Upper lobe of left lung (tissue), 6 donors: ENCODE measurements around the gene PLXNA3. TPM values are rescaled to one million over a fixed set of nuclear protein-coding genes. Genes with fewer than 3 reads are reported as not detected.

Source experiments
- ATAC-seq, 2 donors: fragments of 200-7000 bp; cut with Tn5 transposase; one replicate each; pipeline ENCODE4 v1.9.1; 2022; ENCODE audit warnings: mild to moderate bottlenecking in 2 of 2, moderate library complexity in 2 of 2; ENCODE audit not compliant: low FRiP score in 2 of 2
- DNase-seq, 2 donors: peaks; one replicate each; pipeline ENCODE4 v3.0.0-alpha.2; 2019 to 2020
- H3K27ac ChIP-seq, 4 donors: fragments of 200-600 bp; sonication (generic); one replicate each; pipeline ENCODE4 v1.5.1; 2016 to 2019
- H3K27me3 ChIP-seq, 4 donors: fragments of 200-600 bp; sonication (generic); one replicate each; pipeline ENCODE4 v1.5.1; 2017 to 2019
- H3K36me3 ChIP-seq, 4 donors: fragments of 200-600 bp; sonication (generic); one replicate each; pipeline ENCODE4 v1.5.1; 2016 to 2019
- H3K4me1 ChIP-seq, 4 donors: fragments of 200-600 bp; sonication (generic); one replicate each; pipeline ENCODE4 v1.5.1; 2018 to 2019
- H3K4me3 ChIP-seq, 4 donors: fragments of 200-600 bp; sonication (generic); one replicate each; pipeline ENCODE4 v1.5.1; 2017 to 2019; ENCODE audit warnings: mild to moderate bottlenecking in 2 of 4, moderate library complexity in 1 of 4
- H3K9me3 ChIP-seq, 4 donors: fragments of 200-600 bp; sonication (generic); one replicate each; pipeline ENCODE4 v1.5.1; 2018 to 2019
- EP300 ChIP-seq, 4 donors: sonication (generic); formaldehyde crosslinking; IDR thresholded peaks; one replicate each; pipeline ENCODE4 v1.5.1; 2017; ENCODE audit warnings: antibody characterized with exemption in 4 of 4, control low read depth in 2 of 4
- POLR2A ChIP-seq, 4 donors: fragments of 450-650 bp; IDR thresholded peaks; one replicate each; pipeline ENCODE4 v1.5.1; 2016 to 2017; ENCODE audit warnings: antibody characterized with exemption in 4 of 4, mild to moderate bottlenecking in 2 of 4
- POLR2AphosphoS5 ChIP-seq, 2 donors: sonication (generic); formaldehyde crosslinking; IDR thresholded peaks; one replicate each; pipeline ENCODE4 v1.5.1; 2017; ENCODE audit warnings: antibody characterized with exemption in 2 of 2
- WGBS, 2 donors: methylation state at CpG; one replicate each; pipeline ENCODE4 v1.1.5; 2017 to 2018; 5-methylcytosine and 5-hydroxymethylcytosine counted together
- total RNA-seq, 6 donors: library from RNA; depleted of rRNA in 4 of 6; stranded (reverse); fragments of >200 nt in 4 of 6; gene quantifications; one replicate each; pipeline versions ENCODE4 v1.1.0 to v1.2.1, GENCODE V29; 2016 to 2021
- TF ChIP-seq, protein P1 (sequence below), 6 experiments: fragments of 450-650 bp in 4 of 6; fragments of 200-600 bp in 2 of 6; sonication (generic) in 2 of 6; IDR thresholded peaks; one replicate each; pipeline ENCODE4 v1.5.1; 2016 to 2019; ENCODE audit warnings: antibody characterized with exemption in 6 of 6
- donor health status: DM: no; HTN: no; CAD: no; lungs with moderate emphysema.
- donor health status: DM: no; HTN: yes; CAD: no; lungs with severe emphysema.

The PLXNA3 gene
- total RNA-seq, 6 donors from 2014 or later, result 7.9 to 195 (median 36.3) TPM

DNA sequence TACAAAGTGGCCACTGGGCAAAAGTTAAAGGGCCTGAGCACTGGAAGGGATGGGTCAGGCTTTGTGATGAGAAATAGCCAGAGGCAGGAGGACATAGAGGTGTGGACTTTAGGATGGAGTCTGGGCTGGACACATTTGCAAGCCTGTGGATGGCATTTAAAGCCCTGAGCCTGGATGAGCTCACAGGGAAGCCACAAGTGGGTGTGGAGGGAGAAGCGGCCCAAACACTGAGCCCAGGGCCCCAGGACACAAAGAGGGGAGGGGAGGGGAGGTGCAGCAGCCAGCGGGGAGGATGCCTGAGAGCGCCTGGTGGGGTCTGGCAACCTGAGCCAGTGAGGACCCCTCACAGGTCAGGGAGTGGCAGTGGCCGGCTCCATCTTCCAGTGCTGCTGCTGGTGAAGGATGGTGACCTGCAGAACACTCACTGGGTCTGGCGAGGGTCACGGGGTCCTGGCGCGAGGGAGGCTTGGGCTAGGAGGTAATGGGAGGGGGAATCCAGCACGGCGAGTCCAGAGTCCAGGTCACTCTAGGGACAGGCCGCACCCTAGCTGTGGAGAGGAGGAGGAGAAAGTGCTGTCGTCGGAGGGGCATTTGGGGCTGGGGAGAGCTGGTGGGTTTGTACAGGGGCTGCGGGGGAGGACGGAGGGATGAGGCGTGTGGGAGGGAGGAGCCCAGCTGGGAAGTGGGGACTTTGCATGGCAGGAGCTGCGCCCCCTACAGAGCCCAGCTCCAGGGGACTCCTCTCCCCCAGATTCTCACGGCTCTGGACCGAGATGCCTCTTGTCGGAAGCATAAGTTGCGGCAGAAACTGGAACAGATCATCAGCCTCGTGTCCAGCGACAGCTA is 14.0 kb downstream of the PLXNA3 start:
- no peak for TF ChIP-seq POLR2A (IDR thresholded peaks at IDR 0.05)
- TF ChIP-seq, protein P1, sequence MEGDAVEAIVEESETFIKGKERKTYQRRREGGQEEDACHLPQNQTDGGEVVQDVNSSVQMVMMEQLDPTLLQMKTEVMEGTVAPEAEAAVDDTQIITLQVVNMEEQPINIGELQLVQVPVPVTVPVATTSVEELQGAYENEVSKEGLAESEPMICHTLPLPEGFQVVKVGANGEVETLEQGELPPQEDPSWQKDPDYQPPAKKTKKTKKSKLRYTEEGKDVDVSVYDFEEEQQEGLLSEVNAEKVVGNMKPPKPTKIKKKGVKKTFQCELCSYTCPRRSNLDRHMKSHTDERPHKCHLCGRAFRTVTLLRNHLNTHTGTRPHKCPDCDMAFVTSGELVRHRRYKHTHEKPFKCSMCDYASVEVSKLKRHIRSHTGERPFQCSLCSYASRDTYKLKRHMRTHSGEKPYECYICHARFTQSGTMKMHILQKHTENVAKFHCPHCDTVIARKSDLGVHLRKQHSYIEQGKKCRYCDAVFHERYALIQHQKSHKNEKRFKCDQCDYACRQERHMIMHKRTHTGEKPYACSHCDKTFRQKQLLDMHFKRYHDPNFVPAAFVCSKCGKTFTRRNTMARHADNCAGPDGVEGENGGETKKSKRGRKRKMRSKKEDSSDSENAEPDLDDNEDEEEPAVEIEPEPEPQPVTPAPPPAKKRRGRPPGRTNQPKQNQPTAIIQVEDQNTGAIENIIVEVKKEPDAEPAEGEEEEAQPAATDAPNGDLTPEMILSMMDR (IDR thresholded peaks at IDR 0.05), result no peak
- no peak for TF ChIP-seq POLR2AphosphoS5 (IDR thresholded peaks at IDR 0.05)
- TF ChIP-seq EP300 (IDR thresholded peaks at IDR 0.05), result no peak
- ATAC-seq (no peak), DNase-seq (no peak)
- Histone ChIP-seq H3K4me3 (no peak overlapping the region), H3K27ac (no peak overlapping the region), H3K4me1 (no peaks in the 10 kb centered on the region), H3K27me3 (no peaks in the 10 kb centered on the region), H3K9me3 (no peaks in the 10 kb centered on the region), H3K36me3 (peaks cover 0 to 43% (median 17%) of the 10 kb centered on the region in 4 donors)
- 87 to 92% methylated on average over 15 to 23 of the region's 23 CpGs for WGBS, 2 donors

DNA sequence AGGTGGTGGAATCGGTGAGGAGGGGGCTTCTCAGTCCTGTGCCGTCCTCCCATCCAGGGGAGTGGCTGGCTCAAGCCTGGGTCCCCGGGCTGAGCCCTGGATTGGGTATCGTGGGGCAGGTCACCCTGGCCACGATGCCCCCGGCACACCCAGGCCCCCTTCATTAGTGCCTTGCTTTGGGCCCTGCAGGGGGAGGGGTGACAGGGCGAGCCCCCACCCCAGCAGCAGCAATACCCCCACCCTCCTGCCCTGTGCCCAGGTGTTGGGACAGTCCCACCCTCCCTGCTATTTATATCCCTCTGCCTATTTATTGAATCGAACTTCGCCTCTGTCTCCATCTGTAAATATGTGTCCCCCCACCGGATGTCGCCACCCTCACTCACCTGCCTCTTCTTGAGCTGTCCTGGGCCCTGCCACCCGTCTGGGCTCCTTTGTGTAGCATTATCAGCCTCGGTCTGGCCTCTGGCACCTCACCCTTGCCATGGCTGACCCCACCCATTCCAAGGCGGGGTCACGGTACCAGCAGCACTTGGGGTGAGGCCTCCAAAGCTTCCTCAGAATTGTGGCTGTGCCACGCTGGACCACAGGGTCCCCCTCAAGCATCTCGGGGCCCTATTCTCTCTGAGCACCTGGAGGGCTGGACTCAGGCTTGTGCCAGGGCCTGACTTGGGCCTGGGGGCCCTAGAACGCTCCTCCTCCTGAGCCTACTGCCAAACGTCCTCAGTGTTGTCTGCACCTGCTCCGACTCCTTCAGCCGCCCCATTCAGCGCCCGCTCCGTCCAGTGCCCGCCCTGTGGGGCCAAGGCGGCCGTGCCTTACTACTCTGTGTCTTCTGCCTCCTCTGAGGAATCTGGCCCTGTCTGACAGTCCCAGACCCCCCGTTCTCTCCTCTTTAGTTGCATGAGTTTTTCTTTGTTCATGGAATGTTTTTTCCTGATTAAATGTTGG is 14.9 kb downstream of the PLXNA3 start:
- no peak for TF ChIP-seq EP300 (IDR thresholded peaks at IDR 0.05)
- TF ChIP-seq, protein P1 (IDR thresholded peaks at IDR 0.05), result no peak
- Histone ChIP-seq H3K4me3 (no peak overlapping the region), H3K36me3 (peaks cover 0 to 36% (median 14%) of the 10 kb centered on the region in 4 donors), H3K9me3 (no peaks in the 10 kb centered on the region), H3K27me3 (no peaks in the 10 kb centered on the region), H3K27ac (no peak overlapping the region), H3K4me1 (peaks cover 0 to under 1% (median 0%) of the 10 kb centered on the region in 4 donors)
- WGBS, 2 donors, result 83 to 84% methylated on average over 18 to 26 of the region's 28 CpGs
- DNase-seq (no peak), ATAC-seq (no peak)

DNA sequence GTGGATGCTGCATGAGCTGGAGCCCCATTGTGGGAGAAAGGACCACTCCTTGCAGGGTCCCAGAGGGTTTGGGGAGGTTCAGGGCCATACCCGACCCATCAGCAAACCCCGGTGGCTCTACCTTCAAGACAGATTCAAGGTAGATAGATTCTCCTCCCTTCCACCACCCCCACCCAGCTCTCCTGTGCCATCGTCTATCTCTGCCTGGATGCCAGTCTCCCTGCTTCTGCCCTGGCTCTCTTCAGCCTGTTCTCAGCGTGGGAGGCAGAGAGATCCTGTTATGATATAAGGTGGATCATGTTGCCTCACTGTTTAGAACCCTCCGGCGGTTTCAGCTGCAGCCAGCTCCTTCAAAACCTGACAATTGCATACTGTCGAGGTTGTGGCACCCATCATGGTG is 15.6 kb downstream of the PLXNA3 start:
- no peak for DNase-seq
- Histone ChIP-seq H3K4me3 (no peak overlapping the region), H3K4me1 (peaks cover 0 to 6% (median 0%) of the 10 kb centered on the region in 4 donors), H3K27me3 (no peaks in the 10 kb centered on the region), H3K27ac (no peak overlapping the region), H3K9me3 (no peaks in the 10 kb centered on the region), H3K36me3 (peaks cover 0 to 28% (median 10%) of the 10 kb centered on the region in 4 donors)
- no peak for TF ChIP-seq EP300 (IDR thresholded peaks at IDR 0.05)
- TF ChIP-seq POLR2AphosphoS5 (IDR thresholded peaks at IDR 0.05), result no peak
- TF ChIP-seq POLR2A (IDR thresholded peaks at IDR 0.05), result no peak
- TF ChIP-seq, protein P1 (IDR thresholded peaks at IDR 0.05), result no peak
- no peak for ATAC-seq
- 72 to 78% methylated on average over 3 to 7 of the region's 7 CpGs for WGBS, 2 donors

DNA sequence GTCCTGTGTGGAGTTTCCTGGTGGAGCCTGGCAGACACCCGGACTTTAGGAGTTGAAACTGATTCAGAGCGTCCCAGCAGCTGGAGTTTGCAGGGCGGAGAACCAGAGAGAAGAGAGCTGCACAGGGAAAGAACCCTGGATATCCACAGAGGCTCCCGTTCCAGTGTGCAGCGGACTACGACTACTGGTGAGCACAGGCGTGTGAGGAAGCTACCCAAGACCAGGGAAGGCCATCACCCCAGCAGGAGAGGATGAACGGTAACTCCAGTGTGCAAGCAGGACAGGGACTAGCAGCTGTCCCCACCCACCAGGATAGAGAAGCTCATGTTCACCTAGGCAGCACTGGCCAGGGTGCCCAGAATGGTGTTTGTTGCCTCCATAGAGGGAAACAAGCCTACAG is 18.7 kb downstream of the PLXNA3 start:
- DNase-seq (no peak), ATAC-seq (no peak)
- Histone ChIP-seq H3K27ac (no peak overlapping the region), H3K27me3 (no peaks in the 10 kb centered on the region), H3K36me3 (peaks cover 0 to 4% (median 0%) of the 10 kb centered on the region in 4 donors), H3K9me3 (no peaks in the 10 kb centered on the region), H3K4me3 (no peak overlapping the region), H3K4me1 (peaks cover 0 to 6% (median 4%) of the 10 kb centered on the region in 4 donors)
- TF ChIP-seq, protein P1 (IDR thresholded peaks at IDR 0.05), result no peak
- TF ChIP-seq POLR2A (IDR thresholded peaks at IDR 0.05), result no peak
- no peak for TF ChIP-seq EP300 (IDR thresholded peaks at IDR 0.05)
- no peak for TF ChIP-seq POLR2AphosphoS5 (IDR thresholded peaks at IDR 0.05)
- 87 to 91% methylated on average over 6 to 8 of the region's 8 CpGs for WGBS, 2 donors
